Motor neuron (in vitro differentiated cells): ENCODE measurements around the gene UBE2F. TPM values are rescaled to one million over a fixed set of nuclear protein-coding genes. Genes with fewer than 3 reads are reported as not detected.

Experiments used
- ATAC-seq, 8 experiments: fragments of 200-7000 bp; cut with Tn5 transposase; replicated peaks in 6 of 8; 2 replicates each; pipeline ENCODE4 v1.8.0; 2021; ENCODE audit warnings: mild to moderate bottlenecking in 8 of 8, moderate library complexity in 8 of 8
- H3K27ac ChIP-seq, 2 donors: fragments of 250-450 bp; sonication (Bioruptor Pico); 2 replicates each; pipeline ENCODE4 v1.9.0; 2021; ENCODE audit warnings: antibody characterized with exemption in 2 of 2, mild to moderate bottlenecking in 2 of 2, moderate library complexity in 1 of 2
- H3K4me1 ChIP-seq, 2 donors: fragments of 250-450 bp; sonication (Bioruptor Pico); replicated peaks in 1 of 2; 2 replicates each; pipeline ENCODE4 v1.6.1; 2021; ENCODE audit warnings: antibody characterized with exemption in 2 of 2, mild to moderate bottlenecking in 2 of 2, moderate library complexity in 1 of 2
- H3K4me3 ChIP-seq, 5 donors: fragments of 250-450 bp; sonication (Bioruptor Pico); 2 replicates each; pipeline ENCODE4 v1.9.0; 2021; ENCODE audit warnings: antibody characterized with exemption in 5 of 5, mild to moderate bottlenecking in 5 of 5, moderate library complexity in 4 of 5
- WGBS, 10 experiments: fragments of 450-650 bp; shearing (Covaris generic); methylation state at CpG; one replicate each; pipeline ENCODE4 v1.0.0; 2022; 5-methylcytosine and 5-hydroxymethylcytosine counted together
- in situ Hi-C, 9 experiments: fragments of 400-800 bp; cut with MboI; loops; one replicate each; pipeline ENCODE4 v1.15.0; 2021; ENCODE audit warnings: low sequenced_read_pairs in 9 of 9, low pct_unique_long_range_greater_than_20kb in 2 of 9; ENCODE audit not compliant: unreplicated experiment in 9 of 9
- total RNA-seq, 8 experiments: library from RNA; unstranded; fragments of 300-600 nt; gene quantifications; 2 replicates each; pipeline versions ENCODE4 v1.2.3 to v1.2.4, GENCODE V29; 2022

UBE2F gene
- total RNA-seq, 8 experiments from 2014 or later: 18.2 to 65.1 (median 33.0) TPM

- no peak overlapping the region for H3K4me3 ChIP-seq
- no peaks in the 10 kb centered on the region for H3K4me1 ChIP-seq
- WGBS, 10 experiments: 88 to 100% (median 97%) methylated on average over 1 to 7 of the region's 10 CpGs; no CpG with 5 or more reads in 3 of the 10 experiments
- in situ Hi-C loops: no loop called here
- H3K27ac ChIP-seq: no peak overlapping the region
- no peak for ATAC-seq
Observed at GRCh38 chr2:238069021-238069709, 102.4 kb downstream of the UBE2F start.

- Histone ChIP-seq H3K27ac (no peak overlapping the region), H3K4me1 (no peaks in the 10 kb centered on the region), H3K4me3 (no peak overlapping the region)
- 80 to 100% (median 93%) methylated on average over 1 to 9 of the region's 9 CpGs; no CpG with 5 or more reads in 3 of the 10 experiments for WGBS, 10 experiments
- in situ Hi-C loops: no loop called here
- ATAC-seq: no peak
Observed at GRCh38 chr2:238069877-238070276, 103.1 kb downstream of the UBE2F start.

DNA sequence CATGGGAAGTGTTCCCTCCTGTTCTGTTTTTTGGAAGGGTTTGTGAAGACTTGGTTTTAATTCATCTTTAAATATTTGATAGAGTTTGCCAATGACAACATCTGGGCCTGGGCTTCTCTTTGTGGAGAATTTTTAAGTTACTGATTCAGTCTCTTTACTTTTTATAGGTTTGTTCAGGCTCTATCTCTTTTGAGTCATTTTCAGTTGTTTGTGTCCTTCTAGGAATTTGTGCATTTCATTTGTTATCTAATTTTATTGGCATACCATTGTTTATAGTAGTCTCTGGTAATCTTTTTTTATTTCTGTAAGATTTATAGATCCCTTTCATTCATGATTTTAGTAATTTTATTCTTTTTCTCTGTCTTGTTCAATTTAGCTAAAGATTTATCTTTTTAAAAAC is 108.6 kb downstream of the UBE2F start:
- no peak for ATAC-seq
- Histone ChIP-seq H3K27ac (no peak overlapping the region), H3K4me3 (no peak overlapping the region), H3K4me1 (peaks cover 0 to 5% of the 10 kb centered on the region in 2 donors)
- in situ Hi-C loops: no loop called here

GRCh38 chr2:238077292-238077691 is 110.5 kb downstream of the UBE2F start:
- H3K27ac ChIP-seq: peak overlapping the region in 1 of 2 donors; percentile 16

GRCh38 chr2:238079874-238080327 is 113.1 kb downstream of the UBE2F start:
- no peak overlapping the region for H3K4me3 ChIP-seq
- 92 to 100% (median 96%) methylated on average over 1 to 2 of the region's 2 CpGs for WGBS, 10 experiments
- no peak for ATAC-seq
- no peak overlapping the region for H3K27ac ChIP-seq
- peaks cover 0 to 5% of the 10 kb centered on the region in 2 donors for H3K4me1 ChIP-seq
- in situ Hi-C loops: no loop called here

More at GRCh38 chr2:238077292-238077691, 110.5 kb downstream of the UBE2F start:
- ATAC-seq: peak in 2 of 8 experiments; percentile 43 to 85
- Histone ChIP-seq H3K4me1 (peaks cover 0 to 5% of the 10 kb centered on the region in 2 donors), H3K4me3 (no peak overlapping the region)
- 78 to 100% (median 100%) methylated on average over 1 of the region's 1 CpG; no CpG with 5 or more reads in 1 of the 10 experiments for WGBS, 10 experiments
- in situ Hi-C loops: no loop called here

DNA sequence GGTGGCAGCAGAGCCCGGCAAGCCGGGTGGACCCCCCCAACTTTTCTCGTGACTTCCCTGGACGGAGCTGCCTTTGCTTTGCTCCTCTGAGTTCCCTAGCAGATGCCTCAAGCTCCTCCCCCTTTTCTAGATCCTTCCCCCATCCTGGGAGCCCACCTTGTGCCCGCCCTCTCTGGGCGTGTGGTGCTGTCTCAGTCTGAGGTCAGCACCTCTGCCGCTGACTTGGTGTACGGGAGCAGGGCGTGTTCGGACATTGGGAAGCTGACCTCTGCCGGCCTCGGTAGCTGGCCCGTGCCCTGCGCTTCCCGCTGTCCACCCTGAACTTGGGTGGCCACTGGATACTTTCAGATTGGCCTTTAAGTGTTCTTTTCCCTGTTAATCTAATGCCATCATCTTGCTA is 113.7 kb downstream of the UBE2F start:
- WGBS, 10 experiments: 78 to 100% (median 97%) methylated on average over 1 to 10 of the region's 15 CpGs; no CpG with 5 or more reads in 4 of the 10 experiments
- in situ Hi-C loops: no loop called here
- Histone ChIP-seq H3K27ac (no peak overlapping the region), H3K4me1 (peaks cover 0 to 5% of the 10 kb centered on the region in 2 donors), H3K4me3 (no peak overlapping the region)
- ATAC-seq: no peak

- 80 to 100% (median 94%) methylated on average over 1 to 8 of the region's 13 CpGs; no CpG with 5 or more reads in 2 of the 10 experiments for WGBS, 10 experiments
- no peak overlapping the region for H3K27ac ChIP-seq
- ATAC-seq: peak in 1 of 8 experiments; percentile 32
- in situ Hi-C loops: no loop called here
- H3K4me3 ChIP-seq: no peak overlapping the region
- H3K4me1 ChIP-seq: peaks cover 0 to 5% of the 10 kb centered on the region in 2 donors
Observed at GRCh38 chr2:238081150-238081549, 114.3 kb downstream of the UBE2F start.

DNA sequence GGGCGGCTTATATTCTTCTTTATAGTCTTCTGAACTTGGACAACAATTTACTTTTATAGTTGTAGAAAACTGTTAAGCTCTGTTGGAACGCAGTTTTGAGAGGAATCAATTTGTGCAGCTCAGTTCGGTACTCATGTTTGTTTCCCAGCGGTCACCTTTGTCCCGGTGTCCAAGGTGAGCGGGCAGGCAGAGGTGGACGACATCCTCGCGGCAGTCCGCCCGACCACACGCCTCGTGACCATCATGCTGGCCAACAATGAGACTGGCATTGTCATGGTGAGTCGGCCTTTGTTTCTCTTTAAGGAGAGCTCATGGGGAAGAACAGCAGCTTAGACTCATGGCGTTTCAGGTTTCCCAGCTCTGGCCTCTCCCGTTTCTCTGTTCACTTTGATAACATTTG is 114.7 kb downstream of the UBE2F start:
- H3K4me1 ChIP-seq: peaks cover 0 to 5% of the 10 kb centered on the region in 2 donors
- 92 to 100% (median 95%) methylated on average over 1 to 9 of the region's 16 CpGs; no CpG with 5 or more reads in 4 of the 10 experiments for WGBS, 10 experiments
- H3K4me3 ChIP-seq: no peak overlapping the region
- in situ Hi-C loops: no loop called here
- no peak for ATAC-seq
- no peak overlapping the region for H3K27ac ChIP-seq

- in situ Hi-C loops: no loop called here
- ATAC-seq: no peak
- 80 to 100% methylated on average over 1 to 4 of the region's 17 CpGs; no CpG with 5 or more reads in 8 of the 10 experiments for WGBS, 10 experiments
- Histone ChIP-seq H3K4me3 (no peak overlapping the region), H3K4me1 (peaks cover 0 to 5% of the 10 kb centered on the region in 2 donors), H3K27ac (no peak overlapping the region)
Observed at GRCh38 chr2:238082151-238082550, 115.3 kb downstream of the UBE2F start.

DNA sequence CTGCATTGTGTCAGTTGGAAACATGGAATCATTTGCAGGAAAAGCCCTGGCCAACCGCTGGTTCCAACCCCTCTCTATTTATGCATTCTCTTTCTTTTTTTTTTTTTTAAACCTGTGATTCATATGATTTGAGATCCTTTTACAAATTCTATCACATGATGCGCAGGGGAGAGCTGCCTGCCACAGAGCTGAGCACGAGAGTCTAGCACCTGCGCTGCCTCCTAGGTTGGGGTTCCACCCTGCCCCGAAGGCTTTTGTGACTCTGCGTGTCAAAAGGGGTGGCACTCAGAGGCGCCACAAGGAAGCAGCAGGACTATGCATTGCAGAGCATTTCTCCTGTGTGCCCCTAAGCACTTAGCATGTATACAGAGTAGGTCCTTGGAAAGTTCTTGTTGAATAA is 116.0 kb downstream of the UBE2F start:
- no peak overlapping the region for H3K4me3 ChIP-seq
- ATAC-seq: peak in 3 of 8 experiments; percentile 39 to 77 (median 67)
- no peak overlapping the region for H3K27ac ChIP-seq
- in situ Hi-C loops: no loop called here
- 80 to 100% (median 97%) methylated on average over 1 to 6 of the region's 7 CpGs; no CpG with 5 or more reads in 2 of the 10 experiments for WGBS, 10 experiments
- no peaks in the 10 kb centered on the region for H3K4me1 ChIP-seq

- Histone ChIP-seq H3K27ac (no peak overlapping the region), H3K4me1 (no peaks in the 10 kb centered on the region), H3K4me3 (no peak overlapping the region)
- in situ Hi-C loops: no loop called here
- no peak for ATAC-seq
- WGBS, 10 experiments: 97 to 100% (median 100%) methylated on average over 1 to 3 of the region's 5 CpGs; no CpG with 5 or more reads in 5 of the 10 experiments
Observed at GRCh38 chr2:238083919-238084318, 117.1 kb downstream of the UBE2F start.

DNA sequence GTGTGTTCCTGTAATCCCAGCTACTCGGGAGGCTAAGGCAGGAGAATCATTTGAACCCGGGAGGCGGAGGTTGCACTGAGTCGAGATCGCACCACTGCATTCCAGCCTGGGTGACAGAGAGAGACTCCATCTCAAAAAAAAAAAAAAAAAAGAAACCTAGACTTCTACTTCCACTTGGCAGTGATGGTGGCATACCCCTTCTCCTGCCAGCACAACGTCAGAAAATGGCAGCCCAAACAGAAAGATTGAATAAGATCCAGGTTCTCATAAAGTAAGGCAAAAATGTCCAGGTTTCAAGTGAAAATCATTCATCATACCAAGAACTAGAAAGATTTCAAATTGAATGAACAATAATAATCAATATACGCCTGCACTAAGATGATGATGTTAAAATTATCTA is 117.9 kb downstream of the UBE2F start:
- no peak overlapping the region for H3K4me3 ChIP-seq
- in situ Hi-C loops: no loop called here
- no peak overlapping the region for H3K27ac ChIP-seq
- WGBS, 10 experiments: 76 to 100% (median 96%) methylated on average over 1 to 7 of the region's 7 CpGs
- no peak for ATAC-seq
- no peaks in the 10 kb centered on the region for H3K4me1 ChIP-seq

DNA sequence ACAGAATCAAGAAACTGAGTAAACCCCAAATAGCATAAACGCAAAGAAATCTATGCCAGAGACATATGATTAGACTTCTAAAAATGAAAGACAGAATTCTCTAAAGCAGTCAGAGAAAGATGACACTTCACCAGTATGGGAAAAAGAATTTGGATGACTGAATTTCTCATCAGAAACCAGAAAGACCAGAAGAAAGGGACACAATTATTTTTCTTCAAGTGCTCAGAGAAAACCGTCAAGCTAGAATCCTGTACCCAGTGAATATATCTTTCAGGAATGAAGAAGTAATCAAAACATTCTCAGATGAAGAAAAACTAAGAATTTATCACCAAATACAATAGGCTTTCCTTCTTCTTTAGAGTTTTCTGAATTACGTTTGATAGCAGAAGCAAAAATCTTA is 119.1 kb downstream of the UBE2F start:
- Histone ChIP-seq H3K4me1 (no peaks in the 10 kb centered on the region), H3K4me3 (no peak overlapping the region), H3K27ac (no peak overlapping the region)
- ATAC-seq: no peak
- WGBS, 10 experiments: 90 to 100% (median 96%) methylated on average over 1 to 3 of the region's 3 CpGs
- in situ Hi-C loops: no loop called here

GRCh38 chr2:238087211-238087610 is 120.4 kb downstream of the UBE2F start:
- in situ Hi-C loops: no loop called here
- Histone ChIP-seq H3K4me1 (no peaks in the 10 kb centered on the region), H3K27ac (no peak overlapping the region), H3K4me3 (no peak overlapping the region)
- ATAC-seq: no peak
- WGBS, 10 experiments: 67 to 100% (median 100%) methylated on average over 1 to 2 of the region's 2 CpGs; no CpG with 5 or more reads in 1 of the 10 experiments
